ENCODE data around the gene ATPAF2.

GRCh38 chr17:18004345-18004744 lies 34.6 kb downstream of the ATPAF2 start:
- TF ChIP-seq, protein P1, sequence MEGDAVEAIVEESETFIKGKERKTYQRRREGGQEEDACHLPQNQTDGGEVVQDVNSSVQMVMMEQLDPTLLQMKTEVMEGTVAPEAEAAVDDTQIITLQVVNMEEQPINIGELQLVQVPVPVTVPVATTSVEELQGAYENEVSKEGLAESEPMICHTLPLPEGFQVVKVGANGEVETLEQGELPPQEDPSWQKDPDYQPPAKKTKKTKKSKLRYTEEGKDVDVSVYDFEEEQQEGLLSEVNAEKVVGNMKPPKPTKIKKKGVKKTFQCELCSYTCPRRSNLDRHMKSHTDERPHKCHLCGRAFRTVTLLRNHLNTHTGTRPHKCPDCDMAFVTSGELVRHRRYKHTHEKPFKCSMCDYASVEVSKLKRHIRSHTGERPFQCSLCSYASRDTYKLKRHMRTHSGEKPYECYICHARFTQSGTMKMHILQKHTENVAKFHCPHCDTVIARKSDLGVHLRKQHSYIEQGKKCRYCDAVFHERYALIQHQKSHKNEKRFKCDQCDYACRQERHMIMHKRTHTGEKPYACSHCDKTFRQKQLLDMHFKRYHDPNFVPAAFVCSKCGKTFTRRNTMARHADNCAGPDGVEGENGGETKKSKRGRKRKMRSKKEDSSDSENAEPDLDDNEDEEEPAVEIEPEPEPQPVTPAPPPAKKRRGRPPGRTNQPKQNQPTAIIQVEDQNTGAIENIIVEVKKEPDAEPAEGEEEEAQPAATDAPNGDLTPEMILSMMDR (IDR thresholded peaks at IDR 0.05; ENCODE audit: insufficient read depth, low read length, poor library complexity, severe bottlenecking): no peak
- no peak for TF ChIP-seq EZH2phosphoT487 (conservative IDR thresholded peaks at IDR 0.05; ENCODE audit: low read length)
